Fibroblast of skin of left quadriceps (primary cell): ENCODE results near the gene HOXD9.
A peak's percentile ranks its signal among the peaks of the same experiment; 100 is the strongest.

Experiments
- DNase-seq, 2 experiments: peaks; one replicate each; pipeline ENCODE4 v3.0.0-alpha.2; 2013; ENCODE audit warnings: low read depth in 2 of 2

HOXD9 gene

DNA sequence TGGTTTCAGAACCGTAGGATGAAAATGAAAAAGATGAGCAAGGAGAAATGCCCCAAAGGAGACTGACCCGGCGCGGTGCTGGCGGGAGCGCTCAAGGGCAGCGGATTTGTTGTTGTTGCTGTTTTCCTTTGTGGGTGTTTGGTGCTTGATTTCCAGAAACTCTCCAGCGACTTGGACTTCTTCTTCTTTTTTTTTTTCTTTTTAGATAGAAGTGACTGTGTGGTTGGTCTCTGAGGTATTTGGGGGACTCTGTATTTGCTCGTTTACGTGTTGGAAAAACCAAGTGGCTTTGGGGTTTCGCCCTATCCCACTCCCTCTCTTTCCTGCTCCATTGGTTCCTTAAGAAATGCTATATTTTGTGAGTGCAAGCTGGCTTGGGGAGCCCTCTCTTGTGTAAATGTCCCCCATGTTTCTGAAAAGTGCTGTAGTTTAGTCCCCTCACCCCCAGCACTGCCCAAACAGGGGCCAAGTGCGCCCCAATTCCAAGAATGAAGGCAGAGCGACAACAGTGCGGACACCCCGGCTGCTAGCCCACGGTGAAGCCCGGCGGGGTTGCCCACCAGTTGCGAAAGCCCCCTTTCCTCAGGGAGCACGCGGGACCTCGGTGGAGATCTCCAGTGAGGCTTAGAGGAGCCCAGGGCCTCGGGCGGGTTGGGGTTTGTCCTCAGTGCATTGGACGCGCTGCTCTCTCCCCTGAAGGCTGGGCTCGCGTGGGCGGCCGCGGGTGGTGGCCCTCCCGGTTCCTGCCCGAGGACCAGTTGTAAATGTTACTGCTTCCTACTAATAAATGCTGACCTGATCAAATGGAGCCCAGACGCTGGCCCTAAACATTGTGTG is 1.8 kb downstream of the HOXD9 start:
- no peak for DNase-seq

GRCh38 chr2:176124947-176125771 is 2.6 kb downstream of the HOXD9 start:
- no peak for DNase-seq

GRCh38 chr2:176125772-176126054 is 3.2 kb downstream of the HOXD9 start:
- no peak for DNase-seq

DNA sequence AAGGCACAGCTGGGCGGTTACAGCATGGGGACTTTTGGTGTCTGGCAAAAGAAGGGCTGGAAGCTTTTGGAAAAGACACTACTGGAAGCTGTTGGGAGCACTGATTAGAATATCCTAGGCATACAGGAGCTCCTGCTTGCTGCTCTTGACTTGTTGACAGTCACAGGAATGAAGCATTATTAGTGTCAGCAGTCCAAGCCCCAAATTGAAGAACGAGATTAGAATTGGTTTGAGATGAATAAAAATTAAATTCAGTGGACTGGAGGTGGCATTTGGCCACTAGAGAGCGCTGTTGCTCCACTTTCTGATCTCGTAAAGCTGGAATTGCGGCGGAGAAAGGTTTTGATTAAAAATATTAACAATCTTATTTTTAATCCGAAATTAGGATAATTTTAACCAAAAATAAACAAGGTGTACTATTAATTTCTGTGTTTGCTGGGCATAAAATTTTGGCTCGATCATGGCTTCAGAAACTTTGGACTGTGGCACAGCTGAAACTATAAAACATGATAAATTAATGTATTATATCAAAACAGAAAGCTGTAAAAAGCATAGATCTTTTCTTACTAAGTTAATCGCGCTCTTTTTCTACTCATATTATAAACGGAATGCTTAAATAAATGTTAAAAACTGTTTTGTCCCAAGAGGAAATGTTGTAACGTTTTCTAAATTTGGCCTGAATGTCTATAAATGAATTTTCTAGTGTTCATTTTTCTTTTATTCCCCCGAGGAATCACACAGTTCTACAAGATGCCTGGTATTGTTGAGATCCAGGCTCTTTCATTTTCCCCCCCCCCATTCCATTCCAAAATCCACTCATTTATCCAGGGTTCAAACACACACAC is 4.6 kb downstream of the HOXD9 start:
- DNase-seq: no peak

DNA sequence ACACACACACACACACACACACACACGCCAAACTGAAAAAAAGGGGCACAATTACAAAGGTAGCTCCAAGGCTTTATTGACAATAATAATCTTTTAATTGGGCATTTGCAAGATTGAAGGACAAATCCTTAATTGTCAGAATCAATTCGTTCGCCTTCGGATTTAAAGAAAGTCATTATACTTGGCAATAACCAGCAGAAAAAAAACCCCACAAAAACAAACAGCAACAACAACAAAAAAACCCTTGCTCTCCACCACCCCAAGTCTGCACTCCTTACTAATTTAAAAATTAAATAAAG is 5.2 kb downstream of the HOXD9 start:
- no peak for DNase-seq

DNA sequence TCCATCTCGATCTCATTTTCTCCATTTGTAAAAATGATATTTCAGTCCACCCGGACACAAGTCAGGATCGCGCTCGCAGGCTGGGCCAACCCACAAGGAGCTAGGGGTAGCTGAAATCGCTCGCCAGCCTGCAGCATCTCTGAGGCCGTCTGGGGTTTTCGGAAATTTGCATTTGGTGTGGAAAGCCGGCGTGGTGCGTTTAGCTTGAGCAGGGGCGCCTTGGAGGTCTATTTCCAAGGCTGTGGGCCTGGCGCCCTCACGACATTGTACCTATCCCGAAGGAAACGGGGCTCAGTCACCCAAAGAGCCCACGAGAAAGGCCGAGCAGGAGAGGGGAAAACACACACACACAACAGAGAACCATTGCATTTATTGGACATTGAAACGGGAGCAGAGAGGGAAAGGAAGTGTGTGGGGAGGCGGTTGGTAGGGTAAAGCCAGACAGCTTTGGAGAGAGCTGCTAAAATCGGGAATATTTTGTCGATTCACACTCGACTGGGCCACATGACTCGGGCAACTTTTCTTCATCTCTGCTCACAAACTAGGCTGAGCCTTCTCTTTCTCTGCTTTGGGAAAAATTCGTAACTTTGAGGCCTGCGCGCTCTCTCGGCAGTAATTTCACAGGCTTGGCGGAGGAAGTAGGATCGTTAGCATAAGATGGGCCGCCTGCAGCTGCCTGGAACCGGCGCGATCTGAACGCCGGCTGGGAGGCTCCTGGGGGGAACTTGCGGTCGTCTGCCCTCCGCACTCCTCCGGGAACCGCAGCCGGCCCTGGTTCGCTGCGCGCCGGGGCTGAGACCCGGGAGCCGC is 5.9 kb downstream of the HOXD9 start:
- DNase-seq: no peak

GRCh38 chr2:176128982-176129796 is 6.7 kb downstream of the HOXD9 start, which contains the start of gene HOXD8:
Gene HOXD8 (plus strand): TSS chr2:176129705. CDS start chr2:176130367, 662 bp downstream.
- DNase-seq: peak; percentile 82 to 83

GRCh38 chr2:176129813-176130146 is 7.3 kb downstream of the HOXD9 start:
- DNase-seq: no peak

- DNase-seq: peak; percentile 97
Measured at GRCh38 chr2:176130147-176130956, 7.8 kb downstream of the HOXD9 start.

DNA sequence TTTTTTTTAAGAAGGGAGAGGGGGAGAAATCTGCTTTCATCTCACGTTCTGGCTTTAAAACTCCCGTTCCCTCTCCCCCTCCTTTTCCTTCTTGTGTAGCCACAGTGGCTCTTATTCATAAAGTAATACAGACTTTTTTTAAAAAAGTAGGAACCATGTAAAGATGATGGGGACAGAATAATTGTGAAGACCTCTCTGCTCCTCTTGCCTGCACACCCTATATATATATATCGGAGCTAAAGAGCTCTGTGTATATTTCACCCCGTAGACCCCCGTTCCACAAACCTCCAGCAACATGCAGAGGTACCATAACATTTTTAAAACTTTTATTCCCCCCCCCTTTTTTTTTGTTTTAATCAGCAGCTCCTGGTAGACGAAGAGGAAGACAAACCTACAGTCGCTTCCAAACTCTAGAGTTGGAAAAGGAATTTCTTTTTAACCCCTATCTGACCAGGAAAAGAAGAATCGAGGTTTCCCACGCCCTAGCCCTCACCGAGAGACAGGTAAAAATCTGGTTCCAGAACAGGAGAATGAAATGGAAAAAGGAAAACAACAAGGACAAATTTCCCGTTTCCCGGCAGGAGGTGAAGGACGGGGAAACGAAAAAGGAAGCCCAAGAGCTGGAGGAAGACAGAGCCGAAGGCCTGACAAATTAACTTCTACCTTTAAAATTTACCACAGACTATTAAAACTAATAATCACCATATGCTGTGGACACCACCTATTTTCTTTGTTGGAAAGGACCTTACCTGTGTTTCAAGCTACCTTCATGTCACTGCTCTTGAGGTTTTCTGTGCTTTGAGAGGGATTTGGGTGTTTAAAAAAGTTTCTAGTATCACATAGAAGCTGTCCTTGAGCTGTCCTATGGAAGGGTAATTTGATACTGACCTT is 8.7 kb downstream of the HOXD9 start:
- no peak for DNase-seq

DNA sequence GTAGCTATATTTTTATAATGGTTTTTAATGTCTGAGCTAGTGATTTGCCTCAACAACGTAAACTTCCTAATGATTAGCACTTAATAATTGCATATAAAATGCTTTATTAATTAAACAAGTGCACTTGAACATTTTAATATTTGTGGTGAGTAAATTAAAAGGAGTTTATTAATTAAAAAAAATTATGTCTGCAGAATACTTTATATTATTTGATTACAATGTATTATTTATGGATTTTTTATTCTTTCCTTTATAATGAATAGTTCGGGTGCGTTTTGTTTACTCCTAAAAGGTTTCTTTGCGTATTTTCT is 9.3 kb downstream of the HOXD9 start:
- no peak for DNase-seq

DNA sequence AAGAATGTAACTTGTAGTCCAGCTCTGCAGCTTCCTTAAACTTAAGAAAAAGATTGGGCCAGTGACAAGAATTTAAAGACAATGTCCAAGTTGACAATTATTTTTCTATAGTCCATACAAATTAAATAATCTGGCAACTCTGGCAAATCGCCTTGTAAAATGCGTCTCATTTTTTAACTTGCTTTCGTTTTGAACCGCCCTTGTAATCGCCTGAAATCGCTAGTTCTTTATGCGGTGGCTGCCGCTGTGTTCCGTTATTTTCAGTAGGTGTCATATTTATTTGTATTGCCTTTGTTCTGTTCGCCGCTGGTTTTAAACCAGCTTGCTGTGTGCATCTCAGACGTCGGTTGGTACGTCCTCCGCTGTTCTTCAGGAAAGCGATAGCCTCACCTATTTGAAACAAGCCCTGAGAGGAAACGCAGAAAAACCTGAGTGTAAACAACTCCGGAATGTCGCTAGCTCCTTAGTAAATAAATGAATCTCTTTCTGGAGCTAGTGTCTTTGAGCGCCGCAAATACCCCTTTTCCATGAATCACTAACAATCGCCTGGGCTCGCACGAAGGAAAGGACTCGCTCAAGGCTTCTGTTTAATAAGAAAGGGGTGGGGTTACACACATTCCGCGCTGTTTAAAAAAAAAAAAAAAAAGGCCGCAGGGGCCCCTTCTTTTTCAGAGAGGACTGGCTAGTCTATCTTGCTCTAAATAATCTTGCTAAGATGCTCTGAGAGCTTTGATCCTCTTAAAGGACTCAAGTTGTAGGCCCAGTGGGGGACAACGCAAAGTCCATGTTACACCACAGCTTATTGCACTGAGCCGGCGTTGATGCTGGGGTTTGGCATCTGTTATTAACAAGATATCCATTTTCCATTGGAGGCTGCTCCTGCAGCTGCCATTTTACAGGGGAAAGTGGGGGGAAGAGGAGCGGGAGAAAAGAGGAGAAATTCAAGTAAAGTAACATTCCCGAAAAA is 10.0 kb downstream of the HOXD9 start:
- DNase-seq: no peak

- DNase-seq: no peak
Measured at GRCh38 chr2:176133389-176133788, 10.9 kb downstream of the HOXD9 start.

DNA sequence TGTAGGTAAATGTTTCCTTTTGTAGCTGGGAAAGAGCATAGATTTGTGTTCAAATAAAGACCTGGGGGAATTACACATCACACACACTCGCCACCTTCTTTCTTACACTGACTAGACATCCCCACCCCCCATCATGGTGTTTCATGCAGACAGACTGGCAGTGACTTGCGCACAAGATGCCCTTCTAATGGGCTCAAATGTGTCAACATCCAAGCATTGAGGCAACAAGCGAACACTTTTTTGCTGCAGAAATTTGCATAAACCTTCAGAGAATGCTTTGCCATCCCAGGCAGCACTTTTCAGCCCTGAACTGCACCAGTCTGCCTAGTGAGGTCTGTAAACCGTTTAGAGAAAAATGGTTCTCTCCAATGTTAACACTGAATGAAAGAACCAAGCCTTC is 11.5 kb downstream of the HOXD9 start:
- DNase-seq: no peak

- no peak for DNase-seq
Measured at GRCh38 chr2:176135035-176135440, 12.5 kb downstream of the HOXD9 start.

DNA sequence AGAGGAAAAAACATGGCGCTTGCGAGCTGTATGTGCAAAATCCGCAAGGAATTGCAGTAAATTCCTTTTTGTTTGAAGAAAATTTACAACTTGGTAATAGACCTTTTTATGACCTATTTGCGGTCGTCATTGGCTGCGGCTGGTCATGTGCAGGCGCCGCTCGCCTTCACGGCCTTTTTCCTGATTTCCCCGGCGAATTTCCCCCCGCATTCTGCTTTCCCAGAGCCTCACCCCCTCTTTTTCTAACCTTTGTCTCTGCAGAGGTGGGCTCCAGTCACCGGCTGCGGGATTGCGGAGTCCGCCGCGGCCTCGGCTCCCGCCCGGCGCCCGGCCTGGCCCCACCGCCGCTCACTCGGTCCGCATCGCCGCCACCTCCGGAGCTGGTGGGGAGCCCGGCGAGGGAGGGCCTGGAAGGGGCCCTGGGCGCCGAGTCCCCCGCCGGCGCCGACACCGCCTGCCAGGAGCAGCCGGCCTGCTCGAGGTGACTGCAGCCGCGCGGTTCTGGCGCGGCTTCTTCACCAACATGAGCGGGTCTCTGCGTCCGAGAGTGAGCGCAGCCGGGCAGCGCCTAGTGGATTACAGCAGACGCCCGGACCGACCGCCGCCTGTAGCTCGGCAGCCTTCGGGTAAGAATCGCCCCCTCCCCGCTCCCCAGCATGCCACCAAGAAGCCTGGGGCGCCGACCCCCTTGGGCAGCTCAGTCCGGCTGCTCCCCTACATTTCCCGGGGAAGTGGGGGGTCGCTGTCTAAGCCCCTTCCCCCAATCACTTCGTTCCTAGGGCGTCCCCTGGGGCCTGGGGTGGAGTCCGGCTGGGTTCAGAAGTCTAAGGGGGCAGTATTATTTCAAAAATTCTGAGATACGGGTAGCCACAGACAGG is 14.1 kb downstream of the HOXD9 start:
- DNase-seq: no peak

DNA sequence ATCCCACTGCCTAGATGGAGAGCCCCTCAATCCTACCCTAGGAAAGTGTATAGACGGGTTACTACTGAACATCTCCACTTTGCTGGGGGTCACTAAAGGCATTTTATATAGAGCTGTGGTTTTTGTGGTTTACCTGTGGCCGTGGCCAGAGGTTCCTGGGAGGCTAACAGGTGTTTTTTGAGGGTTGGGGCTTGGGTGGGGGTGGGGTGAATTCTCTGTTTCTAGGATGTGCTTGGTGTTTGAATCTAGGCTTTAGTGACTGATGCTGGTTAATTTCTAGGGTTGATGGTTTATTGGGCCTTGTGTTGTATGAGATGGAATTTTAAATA is 14.7 kb downstream of the HOXD9 start:
- no peak for DNase-seq
